SJCRH30 (cell line): ENCODE data around the gene CYFIP1. TPM values are rescaled to one million over a fixed set of nuclear protein-coding genes. Genes with fewer than 3 reads are reported as not detected.

Experiments used
- DNase-seq, 2 experiments: peaks; one replicate each; pipeline ENCODE4 v3.0.0-alpha.2; 2015 to 2020
- H3K27ac ChIP-seq: fragments of 250-450 bp; sonication (Bioruptor Pico); 2 replicates; pipeline ENCODE4 v1.5.1; 2020; ENCODE audit warnings: mild to moderate bottlenecking, moderate library complexity
- H3K27me3 ChIP-seq: fragments of 250-450 bp; sonication (Bioruptor Pico); 2 replicates; pipeline ENCODE4 v1.5.1; 2020; ENCODE audit warnings: mild to moderate bottlenecking, moderate library complexity
- H3K36me3 ChIP-seq: fragments of 250-450 bp; sonication (Bioruptor Pico); 2 replicates; pipeline ENCODE4 v1.5.1; 2020; ENCODE audit warnings: mild to moderate bottlenecking, moderate library complexity
- H3K4me1 ChIP-seq: fragments of 250-450 bp; sonication (Bioruptor Pico); 2 replicates; pipeline ENCODE4 v1.5.1; 2020; ENCODE audit warnings: mild to moderate bottlenecking, moderate library complexity
- H3K4me3 ChIP-seq: fragments of 250-450 bp; sonication (Bioruptor Pico); 2 replicates; pipeline ENCODE4 v1.5.1; 2020; ENCODE audit warnings: mild to moderate bottlenecking, moderate library complexity
- H3K9me3 ChIP-seq: fragments of 250-450 bp; sonication (Bioruptor Pico); replicated peaks from 2 replicates; pipeline ENCODE4 v1.5.1; 2020; ENCODE audit warnings: mild to moderate bottlenecking, moderate library complexity
- total RNA-seq: library from RNA; depleted of rRNA; stranded (reverse); fragments of >200 nt; shearing (Covaris generic); gene quantifications from 2 replicates; pipeline ENCODE4 v1.2.3, GENCODE V29; 2014

Gene CYFIP1
- total RNA-seq, 1 experiment from 2014 or later = 58.7 TPM

DNA sequence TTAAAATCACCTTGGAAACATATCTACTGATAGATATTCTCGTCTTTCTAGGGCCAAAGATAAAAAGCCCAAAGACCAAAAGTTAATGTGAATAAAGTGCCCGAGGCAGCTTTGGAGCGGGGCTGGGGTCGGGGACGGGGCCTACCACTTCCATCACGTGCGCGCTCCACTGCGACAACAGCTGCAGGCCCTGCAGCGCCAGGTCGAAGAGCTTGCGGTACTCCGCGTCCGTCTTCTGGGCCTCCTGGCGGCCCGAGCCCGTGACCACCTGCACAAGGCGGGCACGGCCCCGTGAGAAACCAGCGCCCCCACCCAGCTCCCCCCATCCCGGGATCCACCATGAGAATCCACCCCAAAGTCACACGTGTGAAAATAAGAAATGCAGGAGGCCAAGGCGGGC lies 52.4 kb downstream of the CYFIP1 start:
- no peak for DNase-seq
- H3K27me3 ChIP-seq = no peaks in the 10 kb centered on the region
- no peaks in the 10 kb centered on the region for H3K9me3 ChIP-seq
- no peak overlapping the region for H3K27ac ChIP-seq
- H3K36me3 ChIP-seq = no peaks in the 10 kb centered on the region; the same call in none of the 2 replicates
- H3K4me3 ChIP-seq = no peak overlapping the region
- no peaks in the 10 kb centered on the region for H3K4me1 ChIP-seq

DNA sequence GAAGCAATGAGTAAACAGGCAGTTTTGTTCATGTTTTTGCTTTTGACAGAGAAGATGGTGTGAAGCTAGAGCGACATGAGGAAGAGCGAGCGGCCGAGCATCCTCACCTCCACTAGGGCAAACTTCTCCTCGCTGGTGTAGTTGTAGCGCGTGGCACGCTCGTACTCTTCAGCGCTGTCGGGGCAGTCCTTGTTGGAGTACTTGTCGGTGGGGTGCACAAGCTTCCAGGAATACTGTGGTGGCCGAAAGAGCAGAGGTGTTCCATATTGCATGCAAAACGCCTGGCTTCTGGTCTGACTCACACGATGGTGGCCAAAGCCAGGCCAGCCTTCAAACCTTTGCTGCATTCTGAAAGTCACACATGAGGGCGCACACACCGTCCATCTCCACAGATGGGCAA lies 54.3 kb downstream of the CYFIP1 start:
- H3K36me3 ChIP-seq = no peaks in the 10 kb centered on the region; the same call in none of the 2 replicates
- no peak for DNase-seq
- no peaks in the 10 kb centered on the region for H3K27me3 ChIP-seq
- H3K9me3 ChIP-seq = no peaks in the 10 kb centered on the region
- no peaks in the 10 kb centered on the region for H3K4me1 ChIP-seq
- H3K4me3 ChIP-seq = no peak overlapping the region
- no peak overlapping the region for H3K27ac ChIP-seq

DNA sequence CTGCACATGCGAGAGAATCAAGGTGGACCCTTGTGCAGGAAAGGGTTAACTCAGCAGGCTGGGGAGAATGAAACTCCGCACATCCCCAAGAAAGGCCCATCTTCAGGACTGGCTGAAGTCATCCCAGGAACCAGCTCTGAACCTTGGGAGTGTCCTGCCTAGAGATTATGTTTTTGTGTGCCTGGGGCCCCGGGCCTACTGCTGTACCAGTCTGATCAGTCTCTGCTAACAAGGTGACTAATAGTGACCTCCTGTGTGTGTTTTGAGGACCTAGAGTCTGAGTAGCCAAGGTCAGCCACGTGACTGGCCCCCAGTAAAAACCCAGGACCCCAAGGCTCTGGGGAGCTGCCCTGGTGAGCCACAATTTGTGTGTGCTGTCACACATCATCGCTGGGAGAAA lies 58.2 kb downstream of the CYFIP1 start:
- Histone ChIP-seq H3K27ac (no peak overlapping the region), H3K27me3 (no peaks in the 10 kb centered on the region), H3K9me3 (no peaks in the 10 kb centered on the region), H3K4me3 (no peak overlapping the region), H3K36me3 (no peaks in the 10 kb centered on the region; the same call in none of the 2 replicates), H3K4me1 (no peaks in the 10 kb centered on the region)
- no peak for DNase-seq

DNA sequence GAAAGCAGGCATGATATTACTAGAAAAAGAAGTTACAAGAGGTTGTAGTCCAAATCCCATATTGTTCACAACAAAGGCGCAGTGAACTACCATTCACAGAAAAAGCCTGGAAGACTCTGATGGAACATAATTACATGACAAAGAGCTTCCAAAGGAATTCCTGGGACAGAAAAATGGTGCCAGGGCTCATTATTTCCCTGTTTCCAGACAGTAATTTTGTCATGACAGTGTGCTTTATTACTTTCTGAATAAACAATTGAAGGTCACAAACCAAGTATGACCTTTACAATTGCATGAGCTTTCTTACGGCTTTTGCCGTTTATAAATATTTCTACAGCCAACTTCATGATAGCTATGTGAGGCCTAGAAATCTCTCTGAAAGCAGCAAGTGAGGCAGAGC lies 61.0 kb downstream of the CYFIP1 start:
- no peaks in the 10 kb centered on the region; the same call in none of the 2 replicates for H3K36me3 ChIP-seq
- H3K4me3 ChIP-seq = no peak overlapping the region
- no peaks in the 10 kb centered on the region for H3K9me3 ChIP-seq
- H3K4me1 ChIP-seq = no peaks in the 10 kb centered on the region
- no peak overlapping the region for H3K27ac ChIP-seq
- no peak for DNase-seq
- no peaks in the 10 kb centered on the region for H3K27me3 ChIP-seq

DNA sequence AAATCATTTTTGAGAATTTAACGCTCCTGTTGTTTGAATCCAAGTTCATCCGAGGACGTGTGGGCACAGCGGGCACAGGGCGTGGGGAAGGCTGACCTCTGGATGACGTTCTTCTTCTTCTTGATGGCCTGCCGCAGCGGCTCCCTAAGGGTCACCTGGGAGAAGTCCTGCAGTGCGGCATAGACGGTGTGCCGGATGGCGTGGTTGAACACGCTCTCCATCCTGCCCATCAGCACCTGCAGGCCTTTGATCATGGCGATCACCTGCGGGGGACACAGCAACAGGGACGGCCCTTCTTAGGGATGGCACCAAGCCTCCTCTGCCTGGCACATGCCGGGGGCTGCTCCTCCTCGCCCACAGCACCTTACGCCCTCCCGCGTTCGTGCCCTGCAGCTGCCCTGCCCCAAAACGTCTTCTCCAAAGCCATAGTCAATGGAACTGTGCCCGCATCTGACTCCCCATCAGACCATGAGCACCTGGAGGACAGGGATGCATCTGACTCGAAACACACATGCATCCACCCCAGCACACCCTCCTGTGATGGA lies 61.5 kb downstream of the CYFIP1 start:
- Histone ChIP-seq H3K4me1 (no peaks in the 10 kb centered on the region), H3K36me3 (no peaks in the 10 kb centered on the region; the same call in none of the 2 replicates), H3K27ac (no peak overlapping the region), H3K27me3 (no peaks in the 10 kb centered on the region), H3K9me3 (no peaks in the 10 kb centered on the region), H3K4me3 (no peak overlapping the region)
- no peak for DNase-seq

DNA sequence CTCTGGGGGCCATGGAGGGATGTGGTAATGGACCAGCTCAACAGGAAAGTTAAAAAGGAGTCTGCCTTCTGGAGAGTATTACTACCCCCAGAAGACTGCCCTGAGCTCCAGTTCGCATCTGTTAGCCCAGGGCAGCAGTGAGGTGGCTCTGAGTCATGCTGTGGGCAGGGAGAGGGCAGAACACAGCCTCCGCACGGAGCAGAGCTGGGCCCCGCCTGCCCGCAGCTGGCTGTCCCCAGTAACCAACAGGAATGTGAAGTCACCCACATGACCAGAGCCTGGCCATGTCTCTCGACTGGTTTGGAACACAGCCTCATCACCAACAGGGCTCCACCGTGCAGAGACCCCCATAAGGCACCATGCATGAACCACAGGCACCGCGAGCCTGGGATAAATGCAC lies 62.1 kb downstream of the CYFIP1 start:
- Histone ChIP-seq H3K27ac (no peak overlapping the region), H3K9me3 (no peaks in the 10 kb centered on the region), H3K36me3 (no peaks in the 10 kb centered on the region; the same call in none of the 2 replicates), H3K4me1 (no peaks in the 10 kb centered on the region), H3K27me3 (no peaks in the 10 kb centered on the region), H3K4me3 (no peak overlapping the region)
- DNase-seq = no peak

DNA sequence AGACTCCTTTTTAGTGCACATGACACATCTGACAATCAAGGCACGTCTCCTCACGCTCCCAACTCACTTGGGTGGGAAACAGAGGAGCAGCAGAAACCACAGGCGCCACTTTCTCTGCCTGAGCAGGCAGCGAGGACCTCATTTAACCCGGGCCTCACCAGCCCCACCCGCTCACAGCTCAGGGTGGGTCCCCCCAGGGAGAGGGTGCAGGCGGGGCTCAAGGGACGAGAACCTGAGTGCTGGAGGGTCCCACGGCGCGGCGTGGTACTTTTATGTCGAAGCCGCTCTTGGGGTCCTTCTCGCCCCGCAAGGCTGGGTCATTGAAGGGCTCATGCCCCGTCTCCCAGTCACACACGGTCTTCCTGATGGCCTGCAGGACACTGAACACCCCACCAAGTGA lies 62.6 kb downstream of the CYFIP1 start:
- Histone ChIP-seq H3K36me3 (no peaks in the 10 kb centered on the region; the same call in 1 of the 2 replicates), H3K27me3 (no peaks in the 10 kb centered on the region), H3K4me3 (no peak overlapping the region), H3K27ac (no peak overlapping the region), H3K4me1 (no peaks in the 10 kb centered on the region), H3K9me3 (no peaks in the 10 kb centered on the region)
- no peak for DNase-seq

DNA sequence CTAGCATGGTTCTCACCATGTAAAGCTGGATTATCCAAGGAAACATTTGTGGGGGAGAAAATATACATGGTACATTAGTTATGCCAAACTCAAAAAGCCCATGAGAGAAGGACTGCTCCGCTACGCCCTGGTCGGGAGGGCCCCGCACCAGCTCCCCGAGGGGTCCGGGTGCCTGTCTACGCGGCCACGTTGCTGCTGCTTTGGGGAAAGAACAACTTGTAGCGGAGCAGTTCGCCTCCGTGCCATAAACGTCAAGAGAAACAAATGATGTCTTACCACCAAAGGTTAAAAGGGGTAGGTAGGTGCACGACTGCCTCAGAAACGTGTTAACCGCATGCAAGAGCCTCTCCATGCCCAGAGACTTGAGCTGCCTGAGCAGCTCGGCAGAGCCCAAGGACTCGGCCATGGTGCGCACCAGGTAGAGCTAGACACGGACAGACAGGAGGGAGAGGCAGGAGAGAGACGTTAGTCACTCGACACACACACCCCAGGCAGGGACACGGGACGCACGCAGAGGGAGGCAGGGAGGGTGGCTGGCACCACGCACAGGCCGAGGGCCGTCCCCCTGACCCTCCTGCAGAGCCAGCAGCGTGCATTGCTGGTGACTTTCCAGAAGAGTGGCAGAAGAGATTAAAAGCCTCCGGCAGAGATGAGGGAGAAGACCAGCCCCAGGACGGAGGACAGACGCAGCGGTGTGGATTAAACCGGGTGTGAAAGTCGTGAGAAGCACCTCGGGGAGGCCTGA lies 63.4 kb downstream of the CYFIP1 start:
- Histone ChIP-seq H3K27ac (no peak overlapping the region), H3K9me3 (no peaks in the 10 kb centered on the region), H3K4me3 (no peak overlapping the region), H3K27me3 (no peaks in the 10 kb centered on the region), H3K36me3 (peaks cover 2% of the 10 kb centered on the region; the same call in 1 of the 2 replicates), H3K4me1 (no peaks in the 10 kb centered on the region)
- DNase-seq = no peak

DNA sequence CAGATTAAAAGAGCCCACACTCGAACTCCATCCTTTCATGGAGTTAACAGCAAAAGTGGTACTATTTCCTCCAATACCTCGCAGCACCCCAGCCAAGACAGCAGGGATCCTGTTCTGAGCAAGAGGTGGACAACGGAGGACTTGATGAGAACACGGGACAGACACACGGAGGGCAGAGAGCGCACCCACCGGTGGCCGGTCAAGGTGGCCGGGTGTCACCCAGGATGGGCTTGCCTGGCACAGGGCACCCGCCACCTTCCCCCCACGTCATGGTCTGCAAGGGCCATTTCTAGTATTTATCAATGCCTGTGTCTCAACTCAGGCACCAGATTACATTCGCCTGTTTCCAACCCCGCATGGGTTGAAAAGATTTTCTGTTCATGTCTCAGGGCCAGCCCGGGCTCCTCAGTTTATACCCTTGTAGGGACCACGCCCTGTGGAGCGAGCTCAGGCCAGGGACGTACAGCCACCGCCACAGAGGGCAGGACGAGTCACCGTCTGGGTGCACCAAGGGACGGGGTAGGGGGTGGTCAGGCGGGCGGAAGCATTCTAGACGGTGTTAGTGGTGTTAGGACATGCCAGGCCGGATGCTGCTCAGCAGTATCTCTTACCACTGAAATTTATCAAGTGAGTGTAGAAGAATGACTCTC lies 64.2 kb downstream of the CYFIP1 start:
- no peak for DNase-seq
- peaks cover 2% of the 10 kb centered on the region; the same call in 1 of the 2 replicates for H3K36me3 ChIP-seq

DNA sequence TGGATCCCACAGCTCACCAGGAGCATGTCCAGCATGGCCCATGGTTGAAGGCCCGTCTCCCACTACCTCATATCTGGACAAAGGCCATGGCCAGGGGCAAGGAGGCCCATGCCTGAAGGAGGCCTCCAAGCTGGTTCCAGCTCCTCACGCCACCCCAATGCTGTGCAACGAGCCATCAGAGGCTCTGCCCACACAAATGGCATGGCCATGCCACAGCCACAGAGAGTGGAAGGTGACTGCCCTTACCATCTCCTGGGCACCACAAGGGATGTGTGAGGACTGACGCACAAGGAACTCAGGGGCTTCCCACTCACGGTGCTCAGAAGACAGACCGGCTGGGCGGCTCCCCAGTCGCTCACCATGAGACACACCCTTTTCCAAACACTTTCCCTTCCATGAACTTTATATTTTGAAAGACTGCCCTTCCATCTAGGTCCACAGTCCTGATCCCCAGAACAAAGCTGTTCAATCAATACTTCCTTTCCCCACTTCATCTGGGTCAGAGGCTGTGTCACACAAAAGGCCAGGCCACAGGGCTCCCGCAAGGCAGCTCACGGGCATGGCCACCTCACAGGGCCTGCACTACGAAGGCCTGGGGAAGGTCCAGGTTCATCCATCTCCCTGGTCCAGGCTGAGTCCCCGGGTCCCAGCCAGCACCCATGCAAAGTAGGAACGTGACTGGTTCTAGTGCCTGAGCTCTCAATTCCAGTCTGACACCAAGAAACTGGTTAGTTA lies 66.4 kb downstream of the CYFIP1 start:
- Histone ChIP-seq H3K4me3 (no peak overlapping the region), H3K36me3 (peaks cover 8% of the 10 kb centered on the region; the same call in 1 of the 2 replicates), H3K27ac (no peak overlapping the region), H3K27me3 (no peaks in the 10 kb centered on the region), H3K9me3 (no peaks in the 10 kb centered on the region), H3K4me1 (no peaks in the 10 kb centered on the region)
- DNase-seq = no peak

More for the DNA sequence above, 64.2 kb downstream of the CYFIP1 start:
- H3K4me1 ChIP-seq = no peaks in the 10 kb centered on the region
- no peak overlapping the region for H3K4me3 ChIP-seq
- H3K27ac ChIP-seq = no peak overlapping the region
- no peaks in the 10 kb centered on the region for H3K9me3 ChIP-seq
- H3K27me3 ChIP-seq = no peaks in the 10 kb centered on the region

DNA sequence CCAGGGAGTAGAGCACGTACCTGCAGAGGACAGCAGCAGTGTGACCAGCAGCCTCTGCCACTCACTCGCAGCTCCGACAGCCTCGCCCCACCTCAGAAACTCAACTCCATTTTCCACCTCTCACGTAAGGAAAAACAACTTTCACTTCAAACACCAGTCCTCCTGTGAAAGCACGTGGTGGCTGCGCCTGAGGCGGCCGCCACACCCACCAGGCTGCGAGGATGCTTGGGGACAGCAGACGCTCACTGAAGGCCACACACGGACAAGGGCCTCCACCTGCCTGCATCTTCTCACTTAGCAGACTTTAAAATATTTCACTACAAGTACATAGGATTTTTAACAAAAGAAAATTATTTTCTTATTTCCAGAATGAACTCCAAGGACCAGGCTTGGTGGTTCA lies 67.9 kb downstream of the CYFIP1 start:
- Histone ChIP-seq H3K27ac (no peak overlapping the region), H3K27me3 (no peaks in the 10 kb centered on the region), H3K9me3 (no peaks in the 10 kb centered on the region), H3K36me3 (peaks cover 10% of the 10 kb centered on the region; the same call in 1 of the 2 replicates), H3K4me3 (no peak overlapping the region), H3K4me1 (no peaks in the 10 kb centered on the region)
- no peak for DNase-seq

DNA sequence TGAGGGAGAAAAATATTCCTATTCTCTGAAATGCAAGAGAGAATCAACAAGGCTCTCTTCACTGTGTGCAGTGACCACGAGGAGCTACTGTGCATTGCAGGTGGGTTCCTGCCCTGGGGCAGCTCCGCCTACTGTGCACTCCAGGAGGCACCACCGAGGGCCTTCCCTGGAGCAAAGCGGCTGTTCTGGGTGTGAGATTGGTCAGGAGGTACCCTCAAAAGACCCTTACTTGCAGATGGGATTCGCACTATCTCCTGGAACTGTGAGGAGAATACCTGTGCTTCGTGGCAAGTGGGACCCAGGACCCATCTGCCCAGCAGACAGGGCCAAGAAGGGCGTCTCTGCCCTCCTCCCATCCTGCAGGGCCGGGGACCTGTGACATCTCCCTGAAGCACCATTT lies 68.9 kb downstream of the CYFIP1 start:
- no peak overlapping the region for H3K4me3 ChIP-seq
- DNase-seq = no peak
- H3K4me1 ChIP-seq = no peaks in the 10 kb centered on the region
- no peak overlapping the region for H3K27ac ChIP-seq
- H3K27me3 ChIP-seq = no peaks in the 10 kb centered on the region
- peaks cover 14% of the 10 kb centered on the region; the same call in 1 of the 2 replicates for H3K36me3 ChIP-seq
- no peaks in the 10 kb centered on the region for H3K9me3 ChIP-seq

DNA sequence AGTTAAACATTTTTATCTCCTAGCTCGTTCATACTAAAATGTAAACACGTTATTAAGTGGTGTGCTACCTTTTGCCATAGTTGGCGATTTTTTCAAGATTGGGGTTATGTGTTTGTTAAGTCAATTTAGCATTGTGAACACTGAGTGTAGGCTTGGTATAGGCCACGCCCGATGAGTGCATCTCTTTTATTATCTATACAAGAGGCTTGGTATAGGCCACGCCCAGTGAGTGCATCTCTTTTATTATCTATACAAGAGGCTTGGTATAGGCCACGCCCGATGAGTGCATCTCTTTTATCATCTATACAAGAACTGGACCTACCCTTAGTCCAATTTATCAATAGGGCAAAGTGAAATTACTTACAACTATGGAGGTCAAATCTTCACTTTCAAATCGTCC lies 71.3 kb downstream of the CYFIP1 start:
- Histone ChIP-seq H3K9me3 (no peaks in the 10 kb centered on the region), H3K4me1 (no peaks in the 10 kb centered on the region), H3K4me3 (no peak overlapping the region), H3K27me3 (no peaks in the 10 kb centered on the region), H3K27ac (no peak overlapping the region), H3K36me3 (peaks cover 16% of the 10 kb centered on the region; the same call in 1 of the 2 replicates)
- DNase-seq = no peak

DNA sequence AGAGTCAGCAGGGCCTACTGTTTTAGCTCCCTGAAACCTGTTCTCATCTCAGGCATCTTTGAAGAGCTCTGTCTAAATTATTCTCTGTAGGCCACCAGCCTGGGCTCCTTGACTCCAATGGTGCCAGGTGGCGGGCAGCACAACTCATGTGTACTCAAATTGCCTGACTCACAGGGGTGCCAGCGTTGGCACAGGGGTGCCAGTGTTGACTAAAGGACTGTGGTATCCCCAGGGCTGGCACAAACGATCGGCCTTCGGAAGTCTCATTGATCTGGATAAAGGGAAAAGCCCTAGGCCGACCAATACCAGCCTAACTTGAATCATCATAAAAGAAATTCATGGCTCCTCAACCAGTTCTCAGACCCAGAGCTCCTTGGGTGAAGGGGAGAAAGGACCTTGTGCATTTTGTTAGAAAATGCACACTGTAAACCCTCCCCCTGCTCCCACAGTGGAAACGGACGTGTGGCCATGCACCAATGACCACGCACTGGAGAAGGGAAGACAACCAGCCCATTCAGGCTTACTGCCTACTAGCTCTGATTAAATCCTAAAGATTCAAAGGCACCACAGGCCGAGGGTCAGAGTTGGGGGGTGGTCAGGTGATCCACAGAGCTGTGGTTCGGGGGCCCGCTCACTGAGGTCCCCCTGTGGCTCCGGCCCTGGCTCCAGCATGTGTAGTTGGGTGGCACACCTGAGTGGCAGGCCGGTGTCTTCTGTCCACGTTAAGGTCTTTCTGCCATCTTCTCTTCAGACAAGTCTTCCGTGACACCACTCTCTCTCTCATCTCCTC lies 72.8 kb downstream of the CYFIP1 start:
- H3K4me3 ChIP-seq = no peak overlapping the region
- no peaks in the 10 kb centered on the region for H3K4me1 ChIP-seq
- H3K36me3 ChIP-seq = peaks cover 16% of the 10 kb centered on the region; the same call in 1 of the 2 replicates
- DNase-seq = no peak
- no peak overlapping the region for H3K27ac ChIP-seq
- no peaks in the 10 kb centered on the region for H3K27me3 ChIP-seq
- H3K9me3 ChIP-seq = no peaks in the 10 kb centered on the region
